Measurements from ENCODE around the gene RBP5.

The RBP5 gene

GRCh38 chr12:7099290-7099996 is 29.2 kb downstream of the RBP5 start:
- DNase-seq, result peak; percentile 6

GRCh38 chr12:7096979-7097378 is 31.7 kb downstream of the RBP5 start:
- no peak for DNase-seq

GRCh38 chr12:7096006-7096932 is 32.4 kb downstream of the RBP5 start:
- DNase-seq, result peak; percentile 25

GRCh38 chr12:7093892-7094291 is 34.8 kb downstream of the RBP5 start:
- DNase-seq, result no peak

- no peak for DNase-seq
Measured at GRCh38 chr12:7093486-7093885, 35.2 kb downstream of the RBP5 start.

GRCh38 chr12:7092986-7093460 is 35.7 kb downstream of the RBP5 start:
- DNase-seq, result no peak

- peak; percentile 88 for DNase-seq
Measured at GRCh38 chr12:7092229-7092985, 36.3 kb downstream of the RBP5 start, which contains the start of gene C1R. Gene C1R (minus strand): TSS chr12:7092445. CDS start chr12:7092388, 57 bp downstream.

GRCh38 chr12:7091660-7092228 is 36.9 kb downstream of the RBP5 start:
- no peak for DNase-seq

GRCh38 chr12:7091171-7091570 is 37.5 kb downstream of the RBP5 start:
- DNase-seq, result no peak

- DNase-seq, result no peak
Measured at GRCh38 chr12:7090222-7090998, 38.3 kb downstream of the RBP5 start.

- no peak for DNase-seq
Measured at GRCh38 chr12:7089196-7089871, 39.4 kb downstream of the RBP5 start.

- no peak for DNase-seq
Measured at GRCh38 chr12:7083125-7083524, 45.6 kb downstream of the RBP5 start.

GRCh38 chr12:7081037-7081436 is 47.7 kb downstream of the RBP5 start:
- no peak for DNase-seq

- no peak for DNase-seq
Measured at GRCh38 chr12:7079826-7080125, 48.9 kb downstream of the RBP5 start.

- no peak for DNase-seq
Measured at GRCh38 chr12:7078163-7078562, 50.5 kb downstream of the RBP5 start.

GRCh38 chr12:7076493-7076892 is 52.2 kb downstream of the RBP5 start:
- no peak for DNase-seq

GRCh38 chr12:7075939-7076338 is 52.8 kb downstream of the RBP5 start:
- DNase-seq, result no peak

- DNase-seq, result no peak
Measured at GRCh38 chr12:7075518-7075917, 53.2 kb downstream of the RBP5 start.

- DNase-seq, result no peak
Measured at GRCh38 chr12:7073946-7074345, 54.7 kb downstream of the RBP5 start.
